Peyer's patch (tissue), 4 donors: ENCODE data around the gene BIN1.

Experiments
- CTCF ChIP-seq, 6 experiments: fragments of 450-650 bp in 4 of 6; fragments of 200-600 bp in 2 of 6; sonication (generic) in 1 of 6; IDR thresholded peaks; one replicate each; pipeline ENCODE4 v1.5.1; 2017 to 2019; ENCODE audit warnings: antibody characterized with exemption in 6 of 6, mild to moderate bottlenecking in 3 of 6, moderate library complexity in 1 of 6
- POLR2A ChIP-seq, 2 donors: fragments of 450-650 bp; IDR thresholded peaks; one replicate each; pipeline ENCODE4 v1.5.1; 2017; ENCODE audit warnings: antibody characterized with exemption in 2 of 2, mild to moderate bottlenecking in 2 of 2, moderate library complexity in 2 of 2

- no peak for TF ChIP-seq POLR2A (IDR thresholded peaks at IDR 0.05)
- no peak for TF ChIP-seq CTCF (IDR thresholded peaks at IDR 0.05)
Observed at GRCh38 chr2:127093648-127094210, 13.2 kb downstream of the BIN1 start.
